Measurements from ENCODE around the gene SNTA1. TPM values are rescaled to one million over a fixed set of nuclear protein-coding genes. Genes with fewer than 3 reads are reported as not detected.

The SNTA1 gene
- total RNA-seq: 6.8 and 7.1 TPM in 2 replicates

GRCh38 chr20:33443512-33444239, at the start of gene SNTA1:
Gene SNTA1, minus strand, starts transcription at chr20:33443763. Its CDS starts 143 bp downstream, at chr20:33443620.

DNA sequence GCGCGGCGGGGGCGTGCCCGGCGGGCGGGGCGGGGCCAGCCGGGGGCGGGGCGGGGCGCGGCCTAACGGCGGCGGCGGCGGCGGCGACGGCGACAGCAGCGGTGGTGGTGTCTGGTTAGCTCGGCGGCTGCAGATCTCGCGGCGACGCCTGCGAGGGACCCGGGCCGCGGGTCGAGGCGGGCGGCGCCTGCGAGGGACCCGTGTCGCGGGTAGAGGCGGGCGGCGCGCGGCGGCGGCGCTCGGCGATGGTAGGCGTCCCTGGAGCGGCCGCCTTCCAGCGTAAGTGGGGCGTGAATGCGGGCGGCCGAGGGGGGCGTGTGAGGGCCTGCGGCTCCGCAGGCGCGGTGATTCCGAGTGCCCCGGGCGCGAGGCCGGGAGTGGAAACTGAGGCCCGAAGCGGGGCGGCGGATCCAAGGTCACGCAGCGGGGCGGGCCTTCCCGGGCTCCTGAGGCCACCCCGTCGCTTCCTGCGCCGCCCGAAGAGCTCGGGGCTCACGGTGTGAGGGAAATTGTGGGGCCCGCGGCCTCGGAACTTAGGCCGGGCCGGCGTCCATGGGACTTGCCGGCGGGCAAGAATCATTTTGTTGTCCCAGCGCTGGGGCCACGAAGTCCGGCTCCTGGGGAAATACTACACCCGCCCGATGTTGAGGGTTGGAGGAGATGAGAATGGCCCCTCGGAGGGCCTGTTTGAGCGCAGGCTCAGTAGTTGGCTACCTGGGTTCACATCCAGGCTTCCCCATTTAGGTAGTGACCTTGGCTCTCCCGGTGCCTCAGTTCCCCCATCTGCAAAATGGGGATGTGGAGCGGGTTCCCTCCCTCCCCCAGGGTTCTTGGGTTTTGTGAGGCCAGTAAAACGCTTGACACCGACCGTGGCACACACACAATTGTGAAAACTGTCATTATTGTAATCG, 46.7 kb upstream of the SNTA1 start, which contains the start of gene CBFA2T2:
Gene CBFA2T2 (plus strand): TSS at position 74 of the 911 bp plus-strand sequence. CDS start 172 bp downstream, at position 246.

GRCh38 chr20:33401184-33401920, 42.2 kb downstream of the SNTA1 start, which contains the start of gene CDK5RAP1:
Gene CDK5RAP1, minus strand, starts transcription at chr20:33401519. Its CDS starts 4,455 bp downstream, at chr20:33397064.

Other genes with a start within 250 kb of the SNTA1 start
- not detected in 2 replicates for gene BPIFA3, start 226.4 kb downstream of the SNTA1 start, total RNA-seq
- gene BPIFA1, start 207.8 kb downstream of the SNTA1 start, total RNA-seq: not detected in 2 replicates
- not detected in 2 replicates for gene BPIFB1, start 160.5 kb downstream of the SNTA1 start, total RNA-seq
- gene CDK5RAP1, start 42.2 kb downstream of the SNTA1 start, total RNA-seq: 25.3 and 33.1 TPM in 2 replicates
- gene CBFA2T2, start 46.3 kb upstream of the SNTA1 start, total RNA-seq: 3.2 and 5.3 TPM in 2 replicates
- gene C20orf144, start 218.6 kb upstream of the SNTA1 start, total RNA-seq: 0.32 TPM in 1 of 2 replicates, not detected in the other
- 3.6 and 4.0 TPM in 2 replicates for gene ACTL10, start 223.2 kb upstream of the SNTA1 start, total RNA-seq
- 15.2 and 19.5 TPM in 2 replicates for gene NECAB3, start 230.7 kb upstream of the SNTA1 start, total RNA-seq
- gene E2F1, start 242.6 kb upstream of the SNTA1 start, total RNA-seq: 11.4 and 12.0 TPM in 2 replicates